Left colon (tissue), 2 donors: Measurements from ENCODE around the gene DYNLT4. TPM values are rescaled to one million over a fixed set of nuclear protein-coding genes. Genes with fewer than 3 reads are reported as not detected.
"Not testable (repeated sequence)": the region's sequence is repeated elsewhere in the genome, so short reads cannot be mapped to it uniquely, and the experiment has no call there.

ENCODE experiments used
- ATAC-seq: fragments of 200-7000 bp; cut with Tn5 transposase; one replicate; pipeline ENCODE4 v1.9.1; 2020; ENCODE audit warnings: mild to moderate bottlenecking, moderate library complexity
- DNase-seq, 2 donors: peaks; one replicate each; pipeline ENCODE4 v3.0.0-alpha.2; 2020
- intact Hi-C, 2 donors: fragments of 100-400 bp; cut with DNase I in 1 of 2; cut with micrococcal nuclease in 1 of 2; formaldehyde crosslinking; loops; one replicate each; pipeline versions ENCODE4 v1.11.2 to v1.14.0; 2022; cut with DNase I, micrococcal nuclease
- total RNA-seq, 2 donors: library from RNA; stranded (reverse); fragmentation: NEBNext Ultra II Directional; extraction: Animal tissue kit (Norgen Biotek cat#: 25700); gene quantifications; one replicate each; pipeline ENCODE4 v1.2.1, GENCODE V29; 2021
- donor health status: DM: no; HTN: no; CAD: no.
- donor health status: DM: yes; HTN: yes; CAD: no.

DYNLT4 gene
- total RNA-seq, 2 donors from 2014 or later: 0.40 to 0.47 TPM

DNA sequence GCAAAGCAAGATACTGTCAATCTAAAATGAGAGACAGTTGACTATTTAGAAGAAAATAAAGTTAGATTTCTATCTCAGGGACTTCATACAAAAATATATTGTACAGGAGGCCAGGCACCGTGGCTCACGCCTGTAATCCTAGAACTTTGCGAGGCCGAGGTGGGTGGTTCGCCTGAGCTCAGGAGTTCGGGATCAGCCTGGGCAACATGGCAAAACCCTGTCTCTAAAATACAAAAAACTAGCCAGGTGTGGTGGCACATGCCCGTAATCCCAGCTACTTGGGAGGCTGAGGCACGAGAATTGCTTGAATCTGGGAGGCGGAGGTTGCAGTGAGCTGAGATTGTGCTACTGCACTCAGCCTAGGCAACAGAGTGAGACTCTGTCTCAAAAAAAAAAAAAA lies 8.8 kb upstream of the DYNLT4 start:
- intact Hi-C loops, DNase-seq, ATAC-seq: not testable (repeated sequence)

- DNase-seq: peak; percentile 37 to 47
- peak; percentile 17 for ATAC-seq
- intact Hi-C loops: no loop called here
Observed at GRCh38 chr1:44812822-44813543, 5.8 kb upstream of the DYNLT4 start.

DNA sequence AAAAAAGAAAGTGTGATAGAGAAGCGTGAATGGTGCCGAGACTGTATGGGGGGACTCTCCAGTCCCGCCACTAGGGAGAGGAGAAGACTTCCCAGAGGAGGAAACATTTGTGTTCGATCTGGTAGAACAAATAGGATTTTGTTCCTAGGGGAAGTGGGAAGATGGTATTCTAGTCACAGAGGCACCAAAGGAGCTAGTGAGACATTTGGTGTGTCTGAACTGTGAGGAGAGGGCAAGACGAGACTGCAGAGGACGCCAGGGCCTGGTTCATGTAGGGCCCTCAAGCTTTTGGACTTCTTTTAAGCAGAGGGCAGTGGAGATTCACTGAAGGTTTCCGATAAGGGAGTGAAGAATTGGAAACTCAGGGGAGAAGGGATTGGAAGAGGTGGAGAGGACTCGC lies 4.1 kb upstream of the DYNLT4 start:
- intact Hi-C loops: no loop called here
- DNase-seq: peak in 1 of 2 donors; percentile 3

DNA sequence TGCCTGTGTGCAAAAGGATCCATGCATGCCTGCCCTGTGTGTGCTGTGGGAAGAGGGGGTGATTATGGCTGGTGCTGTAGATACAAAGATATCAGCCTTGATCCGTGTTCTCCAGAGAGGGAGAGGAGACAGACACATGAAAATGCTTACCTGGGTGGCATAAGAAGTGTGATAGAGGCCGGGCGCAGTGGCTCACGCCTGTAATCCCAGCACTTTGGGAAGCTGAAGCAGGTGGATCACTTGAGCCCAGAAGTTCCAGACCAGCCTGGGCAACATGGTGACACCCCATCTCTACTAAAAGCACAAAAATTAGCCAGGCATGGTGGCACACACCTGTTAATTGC lies 3.6 kb upstream of the DYNLT4 start:
- ATAC-seq, DNase-seq, intact Hi-C loops: not testable (repeated sequence)

More for the DNA sequence above, 4.1 kb upstream of the DYNLT4 start:
- ATAC-seq: no peak

DNA sequence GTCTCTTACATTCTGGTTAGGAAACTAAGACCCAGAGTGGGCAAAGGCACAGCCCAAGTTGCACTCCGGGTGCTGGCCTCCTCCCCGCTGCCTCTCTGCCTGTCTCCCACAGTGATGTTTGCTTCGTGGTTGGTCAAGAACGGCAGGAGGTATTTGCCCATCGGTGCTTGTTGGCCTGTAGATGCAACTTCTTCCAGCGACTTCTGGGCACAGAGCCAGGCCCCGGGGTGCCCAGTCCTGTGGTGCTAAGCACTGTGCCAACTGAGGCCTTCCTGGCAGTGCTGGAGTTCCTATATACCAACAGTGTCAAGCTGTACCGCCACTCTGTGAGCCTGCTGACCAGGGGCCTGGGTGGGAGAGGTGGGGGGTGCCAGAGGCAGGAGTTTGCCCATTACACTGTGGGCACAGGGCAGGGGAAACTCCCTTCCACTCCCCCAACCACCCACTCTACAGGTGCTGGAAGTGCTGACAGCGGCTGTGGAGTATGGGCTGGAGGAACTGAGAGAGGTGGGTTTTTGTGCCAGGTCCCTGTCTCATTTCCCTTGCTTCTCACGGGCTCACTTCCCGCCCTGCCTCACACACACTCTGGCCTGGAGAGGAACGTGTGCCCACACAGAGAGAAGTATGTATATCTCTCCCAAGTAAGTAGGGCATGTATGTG lies 3.1 kb upstream of the DYNLT4 start:
- DNase-seq (peak; percentile 48 to 51), ATAC-seq (no peak)
- intact Hi-C loops: no loop called here

- ATAC-seq: peak; percentile 34
- intact Hi-C loops: no loop called here
- peak; percentile 68 to 72 for DNase-seq
Observed at GRCh38 chr1:44808938-44809917, 2.1 kb upstream of the DYNLT4 start.

- ATAC-seq (no peak), DNase-seq (peak; percentile 60 to 66)
- intact Hi-C loops: no loop called here
Observed at GRCh38 chr1:44808063-44808937, 1.1 kb upstream of the DYNLT4 start, which contains the start of gene BTBD19. Gene BTBD19, plus strand, starts transcription at chr1:44808523. Its CDS starts 298 bp downstream, at chr1:44808821.

- intact Hi-C loops: no loop called here
- DNase-seq (peak; percentile 98 to 99), ATAC-seq (peak; percentile 83)
Observed at GRCh38 chr1:44807364-44808062, 362 bp upstream of the DYNLT4 start.

- intact Hi-C loops: no loop called here
- peak in 1 of 2 donors; percentile 29 for DNase-seq
Observed at GRCh38 chr1:44806025-44806703, 987 bp downstream of the DYNLT4 start.

DNA sequence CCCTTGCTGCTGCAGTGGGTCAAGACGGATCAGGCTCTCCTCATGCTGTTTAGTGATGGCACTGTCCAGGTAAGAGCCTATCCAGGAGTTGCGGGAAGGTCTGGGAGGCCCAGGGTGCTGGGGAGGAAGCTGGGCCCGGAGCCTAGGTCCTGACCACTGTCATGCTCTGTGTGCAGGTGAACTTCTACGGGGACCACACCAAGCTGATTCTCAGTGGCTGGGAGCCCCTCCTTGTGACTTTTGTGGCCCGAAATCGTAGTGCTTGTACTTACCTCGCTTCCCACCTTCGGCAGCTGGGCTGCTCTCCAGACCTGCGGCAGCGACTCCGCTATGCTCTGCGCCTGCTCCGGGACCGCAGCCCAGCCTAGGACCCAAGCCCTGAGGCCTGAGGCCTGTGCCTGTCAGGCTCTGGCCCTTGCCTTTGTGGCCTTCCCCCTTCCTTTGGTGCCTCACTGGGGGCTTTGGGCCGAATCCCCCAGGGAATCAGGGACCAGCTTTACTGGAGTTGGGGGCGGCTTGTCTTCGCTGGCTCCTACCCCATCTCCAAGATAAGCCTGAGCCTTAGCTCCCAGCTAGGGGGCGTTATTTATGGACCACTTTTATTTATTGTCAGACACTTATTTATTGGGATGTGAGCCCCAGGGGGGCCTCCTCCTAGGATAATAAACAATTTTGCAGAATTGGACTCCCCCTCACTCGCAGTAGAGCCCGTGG lies 1.7 kb downstream of the DYNLT4 start:
- DNase-seq (peak in 1 of 2 donors; percentile 28), ATAC-seq (no peak)
- intact Hi-C loops: no loop called here

More at GRCh38 chr1:44806025-44806703, 987 bp downstream of the DYNLT4 start:
- ATAC-seq: no peak

DNA sequence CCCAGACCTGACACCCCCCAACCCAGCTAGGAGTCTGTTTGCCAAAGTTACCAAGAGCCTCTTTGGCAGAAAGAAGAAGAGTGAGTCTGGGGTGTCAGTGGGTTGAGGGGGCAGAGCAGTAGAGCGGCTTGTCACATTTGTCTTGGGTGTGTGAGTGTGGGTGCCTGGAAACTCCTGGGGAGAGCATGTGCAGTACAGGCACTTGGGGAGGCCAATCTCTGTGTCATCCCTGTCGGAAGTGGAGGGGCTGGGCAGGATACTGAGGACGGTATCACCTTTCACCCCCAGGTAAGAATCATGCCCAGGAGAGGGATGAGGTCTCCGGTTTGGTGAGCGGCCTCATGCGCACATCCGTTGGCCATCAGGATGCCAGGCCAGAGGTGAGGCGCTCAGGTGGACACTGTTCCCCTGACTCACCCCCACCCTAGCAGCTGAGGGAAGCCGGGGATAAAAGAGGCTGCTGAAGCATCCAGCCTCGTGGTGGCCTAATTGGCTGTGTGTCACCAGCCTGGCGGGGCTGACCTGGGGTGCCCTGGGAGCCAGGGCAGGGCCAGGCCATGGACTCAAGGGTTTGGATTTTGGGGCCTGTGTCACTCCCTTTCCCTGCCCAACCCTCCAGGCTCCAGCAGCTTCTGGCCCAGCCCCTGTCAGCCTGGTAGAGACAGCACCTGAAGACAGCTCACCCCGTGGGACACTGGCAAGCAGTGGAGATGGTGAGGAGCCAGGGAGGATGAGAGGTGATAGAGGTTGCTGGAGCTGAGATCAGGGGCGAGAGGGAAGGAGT lies 3.6 kb downstream of the DYNLT4 start:
- intact Hi-C loops: no loop called here
- peak in 1 of 2 donors; percentile 24 for DNase-seq
- no peak for ATAC-seq

- intact Hi-C loops: no loop called here
- DNase-seq: no peak
- no peak for ATAC-seq
Observed at GRCh38 chr1:44803062-44803311, 4.2 kb downstream of the DYNLT4 start.

GRCh38 chr1:44802306-44803061 lies 4.7 kb downstream of the DYNLT4 start:
- ATAC-seq: no peak
- intact Hi-C loops: no loop called here
- peak in 1 of 2 donors; percentile 29 for DNase-seq

GRCh38 chr1:44801491-44802305 lies 5.5 kb downstream of the DYNLT4 start:
- intact Hi-C loops: no loop called here
- DNase-seq (peak in 1 of 2 donors; percentile 28), ATAC-seq (no peak)
